CD4-positive, alpha-beta T cell treated with Interleukin-21 for 1 hour (primary cell): ENCODE data around the gene CFAP77.
"Not testable (repeated sequence)": the region's sequence is repeated elsewhere in the genome, so short reads cannot be mapped to it uniquely, and the experiment has no call there.

Experiments used
- DNase-seq: peaks from one replicate; pipeline ENCODE4 v3.0.0-alpha.2; 2020

CFAP77 gene

GRCh38 chr9:132409828-132410528, at the start of gene CFAP77:
Gene CFAP77 (plus strand): TSS chr9:132410211. CDS start chr9:132410272, 61 bp downstream.
- peak; percentile 44 for DNase-seq

GRCh38 chr9:132364068-132364467, 45.9 kb upstream of the CFAP77 start:
- no peak for DNase-seq

- DNase-seq, result no peak
Observed at GRCh38 chr9:132365986-132366385, 44.0 kb upstream of the CFAP77 start.

- DNase-seq, result no peak
Observed at GRCh38 chr9:132366481-132366880, 43.5 kb upstream of the CFAP77 start.

GRCh38 chr9:132367613-132368313, 42.2 kb upstream of the CFAP77 start:
- no peak for DNase-seq

- DNase-seq, result no peak
Observed at GRCh38 chr9:132369421-132369820, 40.6 kb upstream of the CFAP77 start.

GRCh38 chr9:132370592-132370991, 39.4 kb upstream of the CFAP77 start:
- DNase-seq, result no peak

- no peak for DNase-seq
Observed at GRCh38 chr9:132372177-132373095, 37.6 kb upstream of the CFAP77 start.

- not testable (repeated sequence) for DNase-seq
Observed at GRCh38 chr9:132377769-132378168, 32.2 kb upstream of the CFAP77 start.

GRCh38 chr9:132378416-132378815, 31.6 kb upstream of the CFAP77 start:
- DNase-seq, result not testable (repeated sequence)

GRCh38 chr9:132381966-132382541, 28.0 kb upstream of the CFAP77 start:
- no peak for DNase-seq

- no peak for DNase-seq
Observed at GRCh38 chr9:132383462-132383883, 26.5 kb upstream of the CFAP77 start.

- DNase-seq, result no peak
Observed at GRCh38 chr9:132384376-132384775, 25.6 kb upstream of the CFAP77 start.

- DNase-seq, result no peak
Observed at GRCh38 chr9:132387133-132387532, 22.9 kb upstream of the CFAP77 start.

GRCh38 chr9:132390966-132391365, 19.0 kb upstream of the CFAP77 start:
- DNase-seq, result no peak

- no peak for DNase-seq
Observed at GRCh38 chr9:132391449-132391848, 18.6 kb upstream of the CFAP77 start.

GRCh38 chr9:132395560-132395959, 14.5 kb upstream of the CFAP77 start:
- DNase-seq, result no peak

- no peak for DNase-seq
Observed at GRCh38 chr9:132401824-132402223, 8.2 kb upstream of the CFAP77 start.

- DNase-seq, result peak; percentile 33
Observed at GRCh38 chr9:132404228-132404881, 5.7 kb upstream of the CFAP77 start.

- DNase-seq, result peak; percentile 94
Observed at GRCh38 chr9:132406554-132407122, 3.4 kb upstream of the CFAP77 start, which contains the start of gene TTF1. Gene TTF1 (minus strand): TSS chr9:132406840. CDS start chr9:132402821, 4,019 bp downstream.

- DNase-seq, result no peak
Observed at GRCh38 chr9:132407196-132407595, 2.8 kb upstream of the CFAP77 start.

GRCh38 chr9:132408521-132408920, 1.5 kb upstream of the CFAP77 start:
- DNase-seq, result no peak
